GM12878 (cell line): ENCODE data around the gene NBPF3. TPM values are rescaled to one million over a fixed set of nuclear protein-coding genes. Genes with fewer than 3 reads are reported as not detected.

Source experiments
- CBFB ChIP-seq: IDR thresholded peaks from 2 replicates; pipeline ENCODE4 v1.6.1; 2016; ENCODE audit warnings: antibody characterized with exemption, low read depth
- CHD1 ChIP-seq: IDR thresholded peaks from 2 replicates; pipeline ENCODE4 v1.6.1; 2012; ENCODE audit warnings: low read depth, low read length, improper control_type of control experiment
- ESRRA ChIP-seq: IDR thresholded peaks from 2 replicates; pipeline ENCODE4 v1.6.1; 2012; ENCODE audit warnings: mild to moderate bottlenecking, low read length, improper control_type of control experiment
- HDAC2 ChIP-seq: fragments of 200-600 bp; sonication (generic); IDR thresholded peaks from 2 replicates; pipeline ENCODE4 v1.6.1; 2017
- IKZF2 ChIP-seq, 2 experiments: fragments of 450-650 bp; IDR thresholded peaks; 2 replicates each; pipeline ENCODE4 v1.6.1; 2017; ENCODE audit warnings: mild to moderate bottlenecking in 2 of 2, moderate library complexity in 2 of 2
- KLF5 ChIP-seq: fragments of 450-650 bp; IDR thresholded peaks from 2 replicates; pipeline ENCODE4 v1.6.1; 2014; ENCODE audit warnings: mild to moderate bottlenecking; ENCODE audit not compliant: partially characterized antibody
- RBBP5 ChIP-seq: fragments of 200-600 bp; sonication (generic); conservative IDR thresholded peaks from 2 replicates; pipeline ENCODE4 v1.6.1; 2016
- STAT3 ChIP-seq: IDR thresholded peaks from 2 replicates; pipeline ENCODE4 v1.6.1; 2011; ENCODE audit warnings: low read depth, low read length, improper control_type of control experiment
- TARDBP ChIP-seq: IDR thresholded peaks from 2 replicates; pipeline ENCODE4 v1.6.1; 2016; ENCODE audit warnings: borderline replicate concordance
- TCF7 ChIP-seq: IDR thresholded peaks from 2 replicates; pipeline ENCODE4 v1.6.1; 2014; ENCODE audit warnings: antibody characterized with exemption, borderline replicate concordance
- YBX1 ChIP-seq: fragments of 450-650 bp; IDR thresholded peaks from 2 replicates; pipeline ENCODE4 v1.6.1; 2016; ENCODE audit warnings: antibody characterized with exemption
- polyA plus RNA-seq, 11 experiments: library from polyadenylated mRNA; depleted of rRNA in 4 of 11; unstranded in 6 of 11; stranded (reverse) in 5 of 11; fragments of >200 nt; fragmentation: Nextera tagmentation in 4 of 11; fragmentation: Illumina TruSeq in 1 of 11; extraction: Ambion mirVana in 4 of 11; extraction: Trizol in 1 of 11; gene quantifications; 1 replicate in 1 of 11; 2 replicates in 10 of 11; pipeline versions ENCODE4 v1.2.1 to v1.2.3, GENCODE V29; 2011 to 2016; ENCODE audit warnings: inconsistent platforms in 2 of 11, missing spikeins in 2 of 11, low read depth in 1 of 11
- total RNA-seq, 4 experiments: library from RNA; depleted of rRNA in 3 of 4; stranded (reverse); fragments of >200 nt in 3 of 4; fragmentation: Illumina TruSeq in 1 of 4; extraction: Trizol in 1 of 4; gene quantifications; 2 replicates each; pipeline versions ENCODE4 v1.2.1 to v1.2.3, GENCODE V29; 2013 to 2021
- TF ChIP-seq, protein P1 (sequence below): fragments of 450-650 bp; IDR thresholded peaks from 2 replicates; pipeline ENCODE4 v1.6.1; 2018; ENCODE audit warnings: mild to moderate bottlenecking, low read depth, moderate library complexity; ENCODE audit not compliant: partially characterized antibody

NBPF3 gene
- total and polyA plus RNA-seq, 10 of the 15 experiments (the other 5 are each of a cell fraction or from before 2014, with no cell fraction given): 0.56 to 4.4 (median 2.7) TPM

DNA sequence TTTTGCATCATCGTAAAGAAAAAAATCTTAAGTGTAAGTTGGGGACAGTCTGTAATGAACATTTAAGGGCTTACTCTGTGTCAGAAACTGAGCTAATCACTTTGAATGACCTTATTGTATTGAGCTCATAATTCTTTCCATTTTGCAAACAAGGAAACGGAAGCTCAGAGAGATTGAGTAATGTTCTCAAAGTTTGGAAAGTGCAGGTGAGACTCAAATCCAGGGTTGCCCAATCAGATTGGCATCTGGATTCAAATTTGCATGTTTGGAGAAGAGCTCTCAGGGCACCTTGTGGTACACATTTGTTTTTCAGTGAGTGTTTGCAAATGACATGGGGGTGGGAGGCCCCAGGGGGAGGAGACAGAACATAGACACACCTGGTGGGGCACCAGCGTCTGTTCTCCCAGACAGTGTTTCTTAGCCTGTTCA is 77.2 kb downstream of the NBPF3 start (continued):
- TF ChIP-seq, protein P1, sequence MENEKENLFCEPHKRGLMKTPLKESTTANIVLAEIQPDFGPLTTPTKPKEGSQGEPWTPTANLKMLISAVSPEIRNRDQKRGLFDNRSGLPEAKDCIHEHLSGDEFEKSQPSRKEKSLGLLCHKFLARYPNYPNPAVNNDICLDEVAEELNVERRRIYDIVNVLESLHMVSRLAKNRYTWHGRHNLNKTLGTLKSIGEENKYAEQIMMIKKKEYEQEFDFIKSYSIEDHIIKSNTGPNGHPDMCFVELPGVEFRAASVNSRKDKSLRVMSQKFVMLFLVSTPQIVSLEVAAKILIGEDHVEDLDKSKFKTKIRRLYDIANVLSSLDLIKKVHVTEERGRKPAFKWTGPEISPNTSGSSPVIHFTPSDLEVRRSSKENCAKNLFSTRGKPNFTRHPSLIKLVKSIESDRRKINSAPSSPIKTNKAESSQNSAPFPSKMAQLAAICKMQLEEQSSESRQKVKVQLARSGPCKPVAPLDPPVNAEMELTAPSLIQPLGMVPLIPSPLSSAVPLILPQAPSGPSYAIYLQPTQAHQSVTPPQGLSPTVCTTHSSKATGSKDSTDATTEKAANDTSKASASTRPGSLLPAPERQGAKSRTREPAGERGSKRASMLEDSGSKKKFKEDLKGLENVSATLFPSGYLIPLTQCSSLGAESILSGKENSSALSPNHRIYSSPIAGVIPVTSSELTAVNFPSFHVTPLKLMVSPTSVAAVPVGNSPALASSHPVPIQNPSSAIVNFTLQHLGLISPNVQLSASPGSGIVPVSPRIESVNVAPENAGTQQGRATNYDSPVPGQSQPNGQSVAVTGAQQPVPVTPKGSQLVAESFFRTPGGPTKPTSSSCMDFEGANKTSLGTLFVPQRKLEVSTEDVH: no peak
- no peak for TF ChIP-seq KLF5
- no peak for TF ChIP-seq TARDBP
- no peak for TF ChIP-seq CBFB
- no peak for TF ChIP-seq STAT3
- TF ChIP-seq CHD1: no peak
- no peak for TF ChIP-seq ESRRA
- TF ChIP-seq IKZF2 (IDR thresholded peaks at IDR 0.05): no peak
- no peak for TF ChIP-seq YBX1
- TF ChIP-seq RBBP5: no peak
- no peak for TF ChIP-seq TCF7
- no peak for TF ChIP-seq HDAC2
